HK-2 (cell line): ENCODE measurements around the gene OR1B1.
"Not testable (repeated sequence)": the region's sequence is repeated elsewhere in the genome, so short reads cannot be mapped to it uniquely, and the experiment has no call there.

Experiments used
- DNase-seq: peaks from one replicate; pipeline ENCODE4 v3.0.0-alpha.2; 2018; ENCODE audit not compliant: unreplicated experiment

Gene OR1B1

DNA sequence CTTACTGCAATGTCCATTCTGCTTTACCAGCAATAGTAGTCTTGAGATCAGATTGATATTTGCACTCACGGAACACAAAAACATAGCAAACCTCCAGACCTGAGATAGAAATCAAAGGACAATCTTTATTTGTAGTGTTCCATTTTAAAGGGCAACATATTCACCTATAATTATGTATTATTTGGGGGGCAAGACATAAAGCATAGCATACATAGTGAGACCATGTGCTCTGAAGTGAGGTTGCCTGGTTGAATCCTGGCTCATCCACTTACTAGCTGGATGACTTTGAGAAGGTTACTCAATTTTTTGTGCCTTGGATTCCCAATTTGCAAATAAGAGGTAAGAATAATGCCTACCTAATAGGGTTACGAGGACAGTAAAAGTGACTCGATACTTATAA is at the start of gene OR1B1:
TSS of gene OR1B1 (minus strand) at position 101 of the 400 bp plus-strand sequence.
- DNase-seq = no peak

DNA sequence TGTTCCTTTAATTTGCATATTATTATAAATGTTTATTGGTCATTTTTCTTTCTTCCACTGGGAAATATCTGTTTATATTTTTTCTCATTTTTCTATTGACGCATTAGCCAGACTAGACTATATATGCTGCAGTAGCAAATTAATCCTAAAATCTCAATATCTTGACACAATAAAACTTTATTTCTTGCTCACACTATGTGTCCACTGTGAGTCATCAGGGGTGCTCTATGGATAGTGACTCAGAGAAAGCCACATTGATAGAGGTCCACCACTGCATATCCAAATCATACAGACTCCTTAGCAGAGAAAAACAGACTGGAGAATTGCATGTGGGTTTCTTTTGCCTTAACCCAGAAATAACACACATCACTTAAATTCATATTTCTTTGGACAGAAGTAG is 38.3 kb upstream of the OR1B1 start:
- DNase-seq = no peak

DNA sequence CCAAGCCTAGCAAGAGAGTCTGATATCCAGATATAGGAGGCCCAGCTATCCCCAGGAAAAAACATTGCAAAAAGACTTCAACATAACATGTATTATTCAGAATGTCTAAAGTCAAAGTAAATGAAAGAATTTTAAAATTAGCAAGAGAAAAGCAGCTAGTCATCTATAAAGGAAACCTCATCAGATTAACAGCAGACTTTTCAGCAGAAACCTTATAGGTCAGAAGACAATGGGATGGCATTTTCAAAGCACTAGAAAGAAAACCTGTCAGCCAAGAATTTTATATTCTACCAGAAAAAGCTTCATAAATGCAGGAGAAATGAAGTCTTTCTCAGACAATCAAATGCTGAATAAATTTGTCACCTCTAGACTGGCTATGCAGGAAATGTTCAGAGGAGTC is 27.4 kb upstream of the OR1B1 start:
- DNase-seq = no peak

DNA sequence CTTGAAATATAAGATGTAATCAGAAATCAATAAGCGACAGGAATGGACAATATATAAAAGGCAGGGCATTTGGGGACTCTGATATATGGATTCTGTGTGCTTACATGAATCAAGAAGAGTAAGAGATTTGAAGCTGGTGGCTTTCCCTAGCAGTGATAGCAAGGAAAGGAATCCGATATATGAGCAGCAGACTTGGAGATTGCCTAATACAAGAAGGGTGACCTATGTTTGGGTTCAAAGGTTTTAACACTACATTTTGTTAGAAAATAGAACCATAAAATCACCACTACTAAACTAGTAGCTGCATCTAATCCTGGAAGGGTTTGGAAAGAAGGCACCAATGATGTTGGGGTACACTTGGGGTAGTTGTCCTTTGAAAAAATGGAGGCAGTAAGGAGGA is 15.1 kb upstream of the OR1B1 start:
- no peak for DNase-seq

DNA sequence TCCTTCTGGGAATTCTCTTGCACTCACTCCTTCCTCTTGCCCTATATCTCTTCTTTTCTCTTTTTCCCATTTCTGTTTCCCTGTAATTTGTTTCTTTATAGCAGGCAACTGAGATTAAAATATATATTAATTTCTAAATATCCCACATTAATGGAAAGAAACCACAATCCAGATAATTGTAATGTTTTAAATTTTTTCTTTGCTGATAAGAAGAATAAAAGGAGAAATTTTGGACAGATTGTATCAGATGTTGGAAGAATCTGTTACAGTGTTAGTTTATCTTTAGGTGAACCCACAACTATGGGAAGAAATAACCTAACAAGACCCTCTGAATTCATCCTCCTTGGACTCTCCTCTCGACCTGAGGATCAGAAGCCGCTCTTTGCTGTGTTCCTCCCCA is 4.0 kb upstream of the OR1B1 start, which contains the start of gene OR1L1:
TSS of gene OR1L1 (plus strand) at position 301 of the 400 bp plus-strand sequence. CDS start at position 301, 0 bp downstream.
- no peak for DNase-seq

DNA sequence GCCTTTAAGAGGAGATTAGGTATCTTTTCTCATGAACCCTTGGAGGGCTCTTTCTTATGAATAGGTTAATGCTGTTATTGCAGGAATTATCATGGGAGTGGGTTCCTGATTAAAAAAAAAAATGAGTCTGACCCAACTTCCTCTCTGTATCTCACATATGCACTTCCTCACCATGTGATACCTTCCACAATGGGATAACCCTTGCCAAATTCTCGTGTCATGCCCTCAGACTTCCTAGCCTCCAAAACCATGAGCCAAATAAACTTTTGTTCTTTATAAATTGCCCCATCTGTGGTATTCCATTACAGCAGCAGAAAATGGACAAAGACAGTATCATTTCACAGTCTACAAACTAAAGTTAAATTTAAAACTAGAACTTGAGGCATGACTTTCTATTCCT is 1.0 kb downstream of the OR1B1 start:
- DNase-seq = no peak

DNA sequence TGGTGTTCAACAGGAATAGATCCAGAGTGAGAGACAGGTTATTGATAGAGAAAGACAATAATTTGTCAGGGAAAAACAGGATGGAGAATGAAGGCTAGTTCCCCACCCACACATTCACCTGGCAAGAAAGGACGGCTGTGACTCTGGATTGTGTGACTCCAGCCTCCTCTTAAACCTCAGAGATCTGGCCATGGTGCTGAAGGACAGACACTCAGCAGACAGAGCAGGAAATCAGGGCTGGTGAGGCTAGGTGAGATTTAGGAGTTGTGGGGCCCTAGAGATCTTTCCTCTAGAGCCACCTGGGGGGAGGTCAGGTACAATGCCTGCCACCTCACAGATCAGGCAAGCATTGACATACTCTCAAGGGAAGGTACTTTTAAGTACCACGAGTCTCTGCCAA is 15.2 kb downstream of the OR1B1 start:
- no peak for DNase-seq

DNA sequence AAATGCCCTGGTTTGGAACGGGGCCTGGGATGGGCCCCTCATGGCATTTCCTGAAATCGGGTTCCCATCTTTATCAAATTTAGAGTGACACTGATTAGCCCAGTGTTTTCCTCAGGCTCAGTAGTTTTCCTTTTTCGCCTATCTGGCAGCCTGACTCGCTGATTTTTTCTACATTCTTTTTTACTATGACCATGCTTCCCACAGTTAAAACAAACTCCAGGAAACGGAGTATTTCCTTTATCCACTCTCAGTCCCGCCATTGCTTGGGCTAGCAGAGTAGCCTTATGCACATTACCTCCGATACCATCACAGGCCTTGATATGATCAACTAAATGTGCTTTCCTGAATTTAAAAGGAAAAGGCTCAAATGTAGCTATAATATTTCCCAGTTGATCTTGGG is 37.4 kb downstream of the OR1B1 start:
- DNase-seq = no peak

DNA sequence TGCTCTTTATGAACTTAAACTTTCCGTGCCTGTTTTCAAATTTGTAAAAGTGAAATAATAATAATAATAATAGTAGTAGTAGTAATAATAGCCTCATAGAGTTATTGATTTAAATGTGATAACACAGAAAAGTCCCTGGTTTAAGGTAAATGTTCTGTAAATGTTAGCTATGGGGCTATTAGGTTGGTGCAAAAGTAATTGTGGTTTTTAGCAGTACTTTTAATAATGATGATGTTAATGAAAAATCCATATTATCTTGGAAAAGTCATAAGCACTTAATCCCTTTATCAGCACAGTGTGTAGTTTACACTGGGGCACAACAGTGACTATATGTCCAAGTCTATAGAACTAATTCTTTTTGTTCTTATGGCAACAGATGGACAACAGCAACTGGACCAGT is 43.1 kb downstream of the OR1B1 start, which contains the start of gene OR1Q1:
TSS of gene OR1Q1 (plus strand) at position 377 of the 400 bp plus-strand sequence. CDS start at position 377, 0 bp downstream.
- no peak for DNase-seq

DNA sequence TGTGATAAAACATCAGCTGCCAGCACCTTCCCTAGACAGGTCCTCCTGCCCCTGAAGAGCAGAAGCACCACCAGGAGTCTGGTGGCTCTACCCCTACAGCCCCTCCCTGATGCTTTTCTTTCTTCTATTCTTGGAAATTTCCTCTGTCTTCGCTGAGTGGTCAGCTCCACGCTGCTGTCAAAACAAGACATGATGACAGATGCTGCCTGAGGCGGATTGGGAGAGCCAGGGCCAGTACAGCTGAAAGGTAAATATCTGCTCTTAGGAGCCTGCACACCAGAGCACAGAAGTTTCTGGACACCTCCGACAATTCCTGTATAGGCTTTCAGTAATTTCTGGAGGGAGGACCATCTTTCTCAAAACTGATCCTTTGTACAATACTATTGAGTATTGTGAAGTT is 47.6 kb downstream of the OR1B1 start:
- no peak for DNase-seq

DNA sequence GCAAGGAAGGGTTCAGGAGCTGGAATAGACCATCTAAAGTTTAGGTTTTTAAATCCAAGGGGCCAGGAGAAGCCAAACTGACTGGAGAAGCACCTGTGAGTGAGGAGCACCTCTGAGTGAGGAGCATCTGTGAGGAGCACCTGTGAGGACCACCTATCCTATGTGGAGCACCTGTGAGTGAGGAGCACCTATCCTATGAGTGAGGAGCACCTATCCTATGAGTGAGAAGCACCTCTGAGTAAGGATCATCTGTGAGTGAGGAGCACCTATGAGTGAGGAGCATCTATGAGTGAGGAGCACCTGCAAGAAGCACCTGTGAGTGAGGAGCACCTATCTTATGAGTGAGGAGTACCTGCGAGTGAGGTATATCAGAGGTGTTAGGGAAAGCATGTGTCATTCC is 50.8 kb downstream of the OR1B1 start:
- no peak for DNase-seq

DNA sequence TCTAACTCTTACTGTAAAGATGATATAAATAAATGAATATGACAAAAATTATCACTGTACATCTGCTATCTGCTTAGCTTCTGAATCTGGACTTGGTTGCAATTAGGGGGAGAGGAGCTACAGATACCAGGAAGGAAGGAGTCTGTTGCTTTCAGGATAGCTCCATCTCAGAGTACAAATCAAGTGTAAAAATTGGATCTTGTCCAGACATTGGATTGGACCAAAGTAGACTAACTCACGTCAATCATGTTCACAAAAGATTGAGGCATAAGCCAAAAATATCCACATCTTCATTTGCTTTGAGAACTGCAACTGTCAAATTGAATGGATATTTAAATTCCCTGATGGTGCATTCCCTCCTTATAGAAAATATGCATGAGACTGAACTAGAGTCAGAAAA is 51.7 kb downstream of the OR1B1 start:
- DNase-seq = no peak

DNA sequence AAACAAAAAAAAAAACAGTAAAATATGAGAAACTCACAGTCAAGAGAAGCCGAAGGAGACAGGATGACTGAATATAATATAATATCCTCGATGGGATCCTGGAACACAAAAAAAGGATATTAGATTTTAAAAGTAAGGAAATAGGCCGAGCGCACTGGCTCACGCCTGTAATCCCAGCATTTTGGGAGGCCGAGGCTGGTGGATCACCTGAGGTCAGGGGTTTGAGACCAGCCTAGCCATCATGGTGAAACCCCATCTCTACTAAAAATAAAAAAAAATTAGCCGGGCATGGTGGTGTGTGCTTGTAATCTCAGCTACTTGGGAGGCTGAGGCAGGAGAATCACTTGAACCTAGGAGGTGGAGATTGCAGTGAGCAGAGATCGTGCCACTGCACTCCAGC is 74.1 kb downstream of the OR1B1 start, which contains the start of gene OR1L8:
TSS of gene OR1L8 (minus strand) at position 101 of the 400 bp plus-strand sequence. CDS start 14,907 bp downstream, outside the sequence.
- DNase-seq = not testable (repeated sequence)

DNA sequence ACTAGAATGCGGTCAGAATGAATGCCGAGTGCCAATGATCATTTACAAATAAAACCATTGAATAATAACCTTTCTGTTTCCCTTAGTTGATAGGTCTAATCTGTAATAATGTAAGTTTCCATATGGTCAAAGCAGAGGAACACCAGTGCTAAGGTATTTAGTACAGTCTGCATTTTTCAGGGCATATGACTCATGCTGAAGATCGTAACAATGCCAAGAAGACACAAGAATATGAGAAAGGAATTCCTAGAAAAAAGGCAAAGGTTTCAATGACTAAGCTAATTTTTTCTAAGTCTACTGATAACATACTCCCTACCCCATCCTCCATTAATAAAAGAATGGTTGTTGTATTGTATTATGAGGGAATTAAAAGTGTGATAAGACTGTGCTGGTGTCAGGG is 77.1 kb downstream of the OR1B1 start:
- no peak for DNase-seq

DNA sequence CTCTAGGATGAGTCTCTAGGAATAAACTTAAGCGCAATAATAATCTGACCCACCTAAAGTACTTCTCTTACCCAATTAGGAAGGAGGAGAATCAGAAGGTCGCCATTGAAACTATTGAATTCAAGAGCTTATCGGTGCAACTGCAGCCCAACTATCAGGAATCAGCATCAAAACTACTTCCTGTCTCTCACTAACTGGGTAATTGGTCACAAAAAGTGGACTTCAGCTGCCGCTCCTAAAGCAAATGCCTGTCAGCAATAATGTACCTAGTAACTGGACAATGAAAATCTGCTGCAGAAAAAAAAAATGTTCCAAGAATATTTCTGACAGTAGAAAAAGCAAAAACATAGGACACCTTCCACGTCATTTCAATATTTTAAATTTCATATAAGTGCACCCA is 77.6 kb downstream of the OR1B1 start:
- DNase-seq = no peak
